Upper lobe of left lung (tissue), 4 donors: ENCODE data around the gene TLE2.

Experiments used
- CTCF ChIP-seq, 6 experiments: fragments of 450-650 bp in 4 of 6; fragments of 200-600 bp in 2 of 6; sonication (generic) in 2 of 6; IDR thresholded peaks; one replicate each; pipeline ENCODE4 v1.5.1; 2016 to 2019; ENCODE audit warnings: antibody characterized with exemption in 6 of 6
- EP300 ChIP-seq, 4 donors: sonication (generic); formaldehyde crosslinking; IDR thresholded peaks; one replicate each; pipeline ENCODE4 v1.5.1; 2017; ENCODE audit warnings: antibody characterized with exemption in 4 of 4, control low read depth in 2 of 4
- POLR2A ChIP-seq, 4 donors: fragments of 450-650 bp; IDR thresholded peaks; one replicate each; pipeline ENCODE4 v1.5.1; 2016 to 2017; ENCODE audit warnings: antibody characterized with exemption in 4 of 4, mild to moderate bottlenecking in 2 of 4
- POLR2AphosphoS5 ChIP-seq, 2 donors: sonication (generic); formaldehyde crosslinking; IDR thresholded peaks; one replicate each; pipeline ENCODE4 v1.5.1; 2017; ENCODE audit warnings: antibody characterized with exemption in 2 of 2

GRCh38 chr19:3027981-3028304 is 1.1 kb downstream of the TLE2 start:
- TF ChIP-seq EP300 (IDR thresholded peaks at IDR 0.05): no peak
- TF ChIP-seq CTCF (IDR thresholded peaks at IDR 0.05): no peak
- no peak for TF ChIP-seq POLR2AphosphoS5 (IDR thresholded peaks at IDR 0.05)
- TF ChIP-seq POLR2A (IDR thresholded peaks at IDR 0.05): no peak
